ENCODE results near the gene GRID1. TPM values are rescaled to one million over a fixed set of nuclear protein-coding genes. Genes with fewer than 3 reads are reported as not detected.
A peak's percentile ranks its signal among the peaks of the same experiment; 100 is the strongest.

GRID1 gene
- polyA plus RNA-seq, 1 donor from 2014 or later: not detected

- Mint-ChIP-seq H3K36me3 (no peaks in the 10 kb centered on the region), H3K27me3 (peaks cover 2% of the 10 kb centered on the region), H3K9me3 (peaks cover 0 to 3% (median 0%) of the 10 kb centered on the region in 3 donors), H3K4me3 (no peak overlapping the region), H3K4me1 (peaks cover 0 to 1% (median 0%) of the 10 kb centered on the region in 3 donors), H3K27ac (no peak overlapping the region)
These were observed 765.1 kb downstream of the GRID1 start for GRCh38 chr10:85601526-85601925.

GRCh38 chr10:85600744-85601081 lies 765.9 kb downstream of the GRID1 start:
- no peaks in the 10 kb centered on the region for H3K36me3 Mint-ChIP-seq
- H3K27me3 Mint-ChIP-seq: peaks cover 2% of the 10 kb centered on the region
- H3K27ac Mint-ChIP-seq: no peak overlapping the region
- peaks cover 0 to 1% (median 0%) of the 10 kb centered on the region in 3 donors for H3K4me1 Mint-ChIP-seq
- H3K4me3 Mint-ChIP-seq: no peak overlapping the region
- peaks cover 0 to 3% (median 0%) of the 10 kb centered on the region in 3 donors for H3K9me3 Mint-ChIP-seq

- Mint-ChIP-seq H3K27me3 (peaks cover 2% of the 10 kb centered on the region), H3K27ac (no peak overlapping the region), H3K4me1 (peaks cover 0 to 1% (median 0%) of the 10 kb centered on the region in 3 donors), H3K4me3 (no peak overlapping the region), H3K9me3 (peaks cover 0 to 3% (median 0%) of the 10 kb centered on the region in 3 donors), H3K36me3 (no peaks in the 10 kb centered on the region)
These were observed 766.4 kb downstream of the GRID1 start for GRCh38 chr10:85600026-85600743.

- H3K4me3 Mint-ChIP-seq: no peak overlapping the region
These were observed 767.5 kb downstream of the GRID1 start for GRCh38 chr10:85599081-85599480.

GRCh38 chr10:85598646-85599045 lies 767.9 kb downstream of the GRID1 start:
- Mint-ChIP-seq H3K9me3 (peaks cover 0 to 3% (median 0%) of the 10 kb centered on the region in 3 donors), H3K4me1 (peaks cover 3 to 6% (median 5%) of the 10 kb centered on the region in 3 donors), H3K27ac (no peak overlapping the region), H3K4me3 (no peak overlapping the region), H3K36me3 (no peaks in the 10 kb centered on the region), H3K27me3 (peaks cover 2% of the 10 kb centered on the region)

More at GRCh38 chr10:85599081-85599480, 767.5 kb downstream of the GRID1 start:
- Mint-ChIP-seq H3K4me1 (peaks cover 3 to 5% (median 4%) of the 10 kb centered on the region in 3 donors), H3K9me3 (peaks cover 0 to 3% (median 0%) of the 10 kb centered on the region in 3 donors), H3K27ac (no peak overlapping the region), H3K36me3 (no peaks in the 10 kb centered on the region), H3K27me3 (peaks cover 2% of the 10 kb centered on the region)

GRCh38 chr10:85597006-85597405 lies 769.6 kb downstream of the GRID1 start:
- Mint-ChIP-seq H3K4me3 (no peak overlapping the region), H3K27ac (no peak overlapping the region), H3K36me3 (no peaks in the 10 kb centered on the region), H3K4me1 (peaks cover 3 to 7% (median 5%) of the 10 kb centered on the region in 3 donors), H3K27me3 (peaks cover 2% of the 10 kb centered on the region), H3K9me3 (peaks cover 0 to 3% (median 0%) of the 10 kb centered on the region in 3 donors)

GRCh38 chr10:85596389-85596788 lies 770.2 kb downstream of the GRID1 start:
- H3K36me3 Mint-ChIP-seq: no peaks in the 10 kb centered on the region
- H3K9me3 Mint-ChIP-seq: peaks cover 0 to 3% (median 0%) of the 10 kb centered on the region in 3 donors
- H3K27me3 Mint-ChIP-seq: peaks cover under 1% of the 10 kb centered on the region
- peaks cover 3 to 7% (median 5%) of the 10 kb centered on the region in 3 donors for H3K4me1 Mint-ChIP-seq
- no peak overlapping the region for H3K27ac Mint-ChIP-seq
- no peak overlapping the region for H3K4me3 Mint-ChIP-seq

GRCh38 chr10:85594239-85594638 lies 772.4 kb downstream of the GRID1 start:
- Mint-ChIP-seq H3K27ac (no peak overlapping the region), H3K9me3 (no peaks in the 10 kb centered on the region), H3K4me3 (peak overlapping the region in 1 of 4 donors; percentile 23), H3K36me3 (no peaks in the 10 kb centered on the region), H3K27me3 (no peaks in the 10 kb centered on the region), H3K4me1 (peaks cover 3 to 7% (median 4%) of the 10 kb centered on the region in 3 donors)

- no peak overlapping the region for H3K27ac Mint-ChIP-seq
- H3K4me3 Mint-ChIP-seq: no peak overlapping the region
- H3K36me3 Mint-ChIP-seq: no peaks in the 10 kb centered on the region
- H3K27me3 Mint-ChIP-seq: peaks cover 3% of the 10 kb centered on the region
- no peaks in the 10 kb centered on the region for H3K9me3 Mint-ChIP-seq
- H3K4me1 Mint-ChIP-seq: peaks cover 3 to 7% (median 4%) of the 10 kb centered on the region in 3 donors
These were observed 773.3 kb downstream of the GRID1 start for GRCh38 chr10:85593226-85593772.

- H3K4me3 Mint-ChIP-seq: no peak overlapping the region
- no peaks in the 10 kb centered on the region for H3K4me1 Mint-ChIP-seq
- peaks cover 2% of the 10 kb centered on the region for H3K27me3 Mint-ChIP-seq
- no peaks in the 10 kb centered on the region for H3K36me3 Mint-ChIP-seq
- H3K9me3 Mint-ChIP-seq: peaks cover 0 to 3% (median 0%) of the 10 kb centered on the region in 3 donors
- H3K27ac Mint-ChIP-seq: no peak overlapping the region
These were observed 785.2 kb downstream of the GRID1 start for GRCh38 chr10:85581371-85581770.

- Mint-ChIP-seq H3K27me3 (peaks cover 6% of the 10 kb centered on the region), H3K9me3 (peaks cover 0 to 3% (median 0%) of the 10 kb centered on the region in 3 donors), H3K4me3 (no peak overlapping the region), H3K36me3 (no peaks in the 10 kb centered on the region), H3K27ac (no peak overlapping the region), H3K4me1 (no peaks in the 10 kb centered on the region)
These were observed 786.0 kb downstream of the GRID1 start for GRCh38 chr10:85580585-85580984.

GRCh38 chr10:85578860-85579259 lies 787.7 kb downstream of the GRID1 start:
- no peaks in the 10 kb centered on the region for H3K36me3 Mint-ChIP-seq
- no peak overlapping the region for H3K27ac Mint-ChIP-seq
- no peak overlapping the region for H3K4me3 Mint-ChIP-seq
- H3K9me3 Mint-ChIP-seq: peaks cover 0 to 3% (median 3%) of the 10 kb centered on the region in 3 donors
- H3K4me1 Mint-ChIP-seq: no peaks in the 10 kb centered on the region
- H3K27me3 Mint-ChIP-seq: peaks cover 6% of the 10 kb centered on the region

- Mint-ChIP-seq H3K27me3 (peaks cover 6% of the 10 kb centered on the region), H3K36me3 (no peaks in the 10 kb centered on the region), H3K4me3 (no peak overlapping the region), H3K4me1 (no peaks in the 10 kb centered on the region), H3K9me3 (peaks cover 0 to 3% (median 0%) of the 10 kb centered on the region in 3 donors), H3K27ac (no peak overlapping the region)
These were observed 791.2 kb downstream of the GRID1 start for GRCh38 chr10:85575441-85575840.

- Mint-ChIP-seq H3K4me1 (no peaks in the 10 kb centered on the region), H3K9me3 (peaks cover 0 to 3% (median 0%) of the 10 kb centered on the region in 3 donors), H3K27ac (no peak overlapping the region), H3K4me3 (no peak overlapping the region), H3K36me3 (no peaks in the 10 kb centered on the region), H3K27me3 (peaks cover 3% of the 10 kb centered on the region)
These were observed 795.7 kb downstream of the GRID1 start for GRCh38 chr10:85570871-85571270.

- H3K36me3 Mint-ChIP-seq: no peaks in the 10 kb centered on the region
- H3K9me3 Mint-ChIP-seq: no peaks in the 10 kb centered on the region
- no peak overlapping the region for H3K27ac Mint-ChIP-seq
- H3K27me3 Mint-ChIP-seq: no peaks in the 10 kb centered on the region
- H3K4me3 Mint-ChIP-seq: no peak overlapping the region
- H3K4me1 Mint-ChIP-seq: no peaks in the 10 kb centered on the region
These were observed 801.2 kb downstream of the GRID1 start for GRCh38 chr10:85565381-85565780.

- Mint-ChIP-seq H3K4me1 (no peaks in the 10 kb centered on the region), H3K36me3 (no peaks in the 10 kb centered on the region), H3K27ac (no peak overlapping the region), H3K9me3 (no peaks in the 10 kb centered on the region), H3K27me3 (peaks cover 2% of the 10 kb centered on the region), H3K4me3 (no peak overlapping the region)
These were observed 808.1 kb downstream of the GRID1 start for GRCh38 chr10:85558533-85558932.
